ENCODE results near the gene DLK1.

DNA sequence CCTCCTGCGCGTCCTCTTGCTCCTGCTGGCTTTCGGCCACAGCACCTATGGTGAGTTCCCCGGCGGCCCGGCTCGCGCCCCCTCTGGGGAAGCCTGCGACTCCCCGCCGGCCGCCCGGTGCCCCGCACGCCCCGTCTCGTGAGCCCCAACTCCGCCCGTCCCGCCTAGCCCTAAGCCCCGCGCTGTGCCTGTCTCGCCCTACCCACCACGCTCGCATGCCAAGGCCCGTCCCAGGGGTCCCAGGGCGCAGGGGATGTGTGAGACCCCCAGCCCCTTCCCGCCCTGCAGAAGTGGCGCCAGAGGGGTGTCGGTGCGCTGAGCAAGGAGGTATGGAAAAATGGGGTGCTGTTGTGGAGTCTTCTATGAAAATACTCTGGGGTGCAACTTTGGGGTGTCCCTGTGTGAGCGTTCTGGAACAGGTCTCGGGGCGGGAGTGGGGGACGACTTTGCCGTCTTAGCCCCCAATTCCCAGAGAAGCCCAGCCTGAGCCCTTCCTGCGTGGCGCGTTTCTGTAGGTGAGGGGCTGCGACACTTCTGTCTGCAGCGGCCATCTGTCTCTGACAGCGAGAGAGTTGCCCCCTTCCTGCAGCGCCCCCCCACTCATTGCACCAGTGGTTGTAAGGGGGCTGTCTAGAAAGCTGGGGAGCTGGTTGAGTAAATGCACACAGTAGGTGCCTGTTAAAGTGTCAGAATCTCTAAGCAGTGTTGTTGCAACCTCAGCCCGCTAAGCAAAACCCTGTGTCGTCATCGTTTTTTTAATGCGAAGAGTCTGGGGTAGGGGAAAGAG lies 587 bp downstream of the DLK1 start:
- TF ChIP-seq, protein P1, sequence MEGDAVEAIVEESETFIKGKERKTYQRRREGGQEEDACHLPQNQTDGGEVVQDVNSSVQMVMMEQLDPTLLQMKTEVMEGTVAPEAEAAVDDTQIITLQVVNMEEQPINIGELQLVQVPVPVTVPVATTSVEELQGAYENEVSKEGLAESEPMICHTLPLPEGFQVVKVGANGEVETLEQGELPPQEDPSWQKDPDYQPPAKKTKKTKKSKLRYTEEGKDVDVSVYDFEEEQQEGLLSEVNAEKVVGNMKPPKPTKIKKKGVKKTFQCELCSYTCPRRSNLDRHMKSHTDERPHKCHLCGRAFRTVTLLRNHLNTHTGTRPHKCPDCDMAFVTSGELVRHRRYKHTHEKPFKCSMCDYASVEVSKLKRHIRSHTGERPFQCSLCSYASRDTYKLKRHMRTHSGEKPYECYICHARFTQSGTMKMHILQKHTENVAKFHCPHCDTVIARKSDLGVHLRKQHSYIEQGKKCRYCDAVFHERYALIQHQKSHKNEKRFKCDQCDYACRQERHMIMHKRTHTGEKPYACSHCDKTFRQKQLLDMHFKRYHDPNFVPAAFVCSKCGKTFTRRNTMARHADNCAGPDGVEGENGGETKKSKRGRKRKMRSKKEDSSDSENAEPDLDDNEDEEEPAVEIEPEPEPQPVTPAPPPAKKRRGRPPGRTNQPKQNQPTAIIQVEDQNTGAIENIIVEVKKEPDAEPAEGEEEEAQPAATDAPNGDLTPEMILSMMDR (conservative IDR thresholded peaks at IDR 0.05), result no peak
- no peak for TF ChIP-seq ZFX (IDR thresholded peaks at IDR 0.05)
